Measurements from ENCODE around the gene PLLP. TPM values are rescaled to one million over a fixed set of nuclear protein-coding genes. Genes with fewer than 3 reads are reported as not detected.

PLLP gene
- total and polyA plus RNA-seq, 9 of the 15 experiments (the other 6 are each of a cell fraction or from before 2014, with no cell fraction given): 0.09 to 0.96 (median 0.27) TPM

DNA sequence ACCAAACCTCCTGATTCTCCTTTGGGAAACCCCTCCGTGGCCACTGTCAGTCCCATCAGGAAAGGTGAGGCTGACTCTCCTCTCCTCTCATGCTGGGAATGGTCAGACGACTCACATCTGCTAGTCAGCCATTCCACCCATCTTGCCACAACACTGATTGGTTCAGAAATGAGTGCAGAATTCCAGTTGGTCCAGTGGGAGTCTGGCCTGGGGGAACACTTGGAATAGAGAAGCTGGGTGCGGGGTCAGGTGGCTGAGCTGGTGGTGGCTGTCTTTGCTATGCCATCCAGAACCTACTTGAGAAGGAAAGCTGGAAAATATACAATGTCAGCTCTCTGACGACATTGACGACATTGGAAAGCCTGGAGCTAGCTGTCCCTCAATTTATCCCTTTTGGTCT is 23.6 kb upstream of the PLLP start:
- ATAC-seq (no peak), FAIRE-seq (no peak), DNase-seq (ENCODE audit: extremely low read depth in 1 of 4, low spot score in 3 of 4) (no peak)
- no peaks in the 10 kb centered on the region for H3K9me3 ChIP-seq (replicated peaks; ENCODE audit: control insufficient read depth, insufficient read depth, low read depth, low read length)
- no peak overlapping the region for H3K9ac ChIP-seq (ENCODE audit: insufficient read depth in 1 of 2, low read depth in 2 of 2, low read length in 2 of 2)
- H3K27me3 ChIP-seq (ENCODE audit: control insufficient read depth in 2 of 2, insufficient read depth in 2 of 2, low read length in 2 of 2): peaks cover 2 to 34% of the 10 kb centered on the region in 2 experiments; a peak in 4 of 5 replicates
- no peak overlapping the region for H3K4me2 ChIP-seq (ENCODE audit: insufficient read depth, low read length)
- in situ Hi-C loops (cut with MboI) (no loop called here), intact Hi-C loops (cut with micrococcal nuclease) (no loop called here)
- H3K79me2 ChIP-seq (ENCODE audit: control insufficient read depth, insufficient read depth, low read length): no peaks in the 10 kb centered on the region
- POLR2A ChIA-PET: interaction anchor here (0.7 kb wide), 1 partner anchor 303 kb away, joined by 3 read pairs; no protein-coding TSS in a partner anchor
- H3K36me3 ChIP-seq (ENCODE audit: control insufficient read depth, insufficient read depth, low read length): no peaks in the 10 kb centered on the region
- H4K20me1 ChIP-seq (replicated peaks; ENCODE audit: control insufficient read depth, insufficient read depth, low read length): no peaks in the 10 kb centered on the region
- WGBS (ENCODE audit: insufficient coverage, low coverage, missing lambda C conversion rate): 0% methylated on average over 5 of the region's 5 CpGs
- no peak overlapping the region for H3K4me3 ChIP-seq
- no peak overlapping the region for H2AFZ ChIP-seq (ENCODE audit: low read depth, low read length)
- H3K27ac ChIP-seq (ENCODE audit: extremely low read depth, low read depth, low read length): no peak overlapping the region
- BruUV-seq (replicated peaks): no TSS peak
- peaks cover 0 to 3% of the 10 kb centered on the region in 2 experiments; a peak in 3 of 5 replicates for H3K4me1 ChIP-seq (replicated peaks in 1 of 2; ENCODE audit: control insufficient read depth in 2 of 2, insufficient read depth in 2 of 2, low read length in 2 of 2)
- TF ChIP-seq, protein P1, sequence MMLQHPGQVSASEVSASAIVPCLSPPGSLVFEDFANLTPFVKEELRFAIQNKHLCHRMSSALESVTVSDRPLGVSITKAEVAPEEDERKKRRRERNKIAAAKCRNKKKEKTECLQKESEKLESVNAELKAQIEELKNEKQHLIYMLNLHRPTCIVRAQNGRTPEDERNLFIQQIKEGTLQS (IDR thresholded peaks at IDR 0.05): no peak
- TF ChIP-seq, protein P1 (CRISPR knock-in tag; conservative IDR thresholded peaks at IDR 0.05): no peak
- no peak for TF ChIP-seq JUND (IDR thresholded peaks at IDR 0.05; ENCODE audit: borderline replicate concordance, low read depth, low read length)
- no peak for TF ChIP-seq JUND (tag; IDR thresholded peaks at IDR 0.05; ENCODE audit: borderline replicate concordance, low read depth, low read length)
- CTCF ChIA-PET (ENCODE audit: low intra/inter-chr PET ratio): no interaction called here
- no peaks in the 10 kb centered on the region for H3K9me1 ChIP-seq (ENCODE audit: control insufficient read depth, insufficient read depth, low read length)

DNA sequence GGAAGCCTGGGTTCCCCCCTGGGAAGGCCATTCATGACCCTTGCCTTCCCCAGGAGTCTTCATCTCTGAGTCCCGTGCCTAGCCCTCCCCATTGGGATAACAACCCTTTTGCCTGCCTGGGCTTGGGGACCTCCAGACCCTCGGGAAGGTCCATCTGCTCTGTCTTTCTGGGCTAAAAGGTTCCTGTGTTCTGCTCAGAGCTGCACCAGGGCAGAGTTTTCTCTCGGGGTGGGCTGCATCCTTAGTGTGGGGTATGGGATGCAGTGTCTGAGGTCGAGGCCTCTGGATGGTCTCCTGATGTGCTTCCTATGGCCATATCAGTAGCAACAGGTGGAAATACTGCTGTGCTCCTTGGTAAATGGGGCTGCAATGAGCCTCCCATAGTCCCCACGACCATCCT is 22.9 kb upstream of the PLLP start:
- POLR2A ChIA-PET: interaction anchor here (0.7 kb wide), 1 partner anchor 19 kb away, joined by 3 read pairs; no protein-coding TSS in a partner anchor
- intact Hi-C loops (cut with micrococcal nuclease): no loop called here
- no peak overlapping the region for H3K4me3 ChIP-seq
- DNase-seq (ENCODE audit: extremely low read depth in 1 of 4, low spot score in 3 of 4) (peak in 1 of 4 experiments; percentile 3), ATAC-seq (no peak), FAIRE-seq (no peak)
- H3K27me3 ChIP-seq (ENCODE audit: control insufficient read depth in 2 of 2, insufficient read depth in 2 of 2, low read length in 2 of 2): peaks cover 2 to 32% of the 10 kb centered on the region in 2 experiments; a peak in 4 of 5 replicates
- WGBS (ENCODE audit: insufficient coverage, low coverage, missing lambda C conversion rate): 0% methylated on average over 5 of the region's 5 CpGs
- H4K20me1 ChIP-seq (replicated peaks; ENCODE audit: control insufficient read depth, insufficient read depth, low read length): no peaks in the 10 kb centered on the region
- peaks cover 0 to 3% of the 10 kb centered on the region in 2 experiments; a peak in 3 of 5 replicates for H3K4me1 ChIP-seq (replicated peaks in 1 of 2; ENCODE audit: control insufficient read depth in 2 of 2, insufficient read depth in 2 of 2, low read length in 2 of 2)
- H2AFZ ChIP-seq (ENCODE audit: low read depth, low read length): no peak overlapping the region
- BruUV-seq (replicated peaks): no TSS peak
- H3K4me2 ChIP-seq (ENCODE audit: insufficient read depth, low read length): no peak overlapping the region
- in situ Hi-C loops (cut with MboI): no loop called here
- H3K27ac ChIP-seq (ENCODE audit: extremely low read depth, low read depth, low read length): no peak overlapping the region
- H3K9me1 ChIP-seq (ENCODE audit: control insufficient read depth, insufficient read depth, low read length): no peaks in the 10 kb centered on the region
- no peaks in the 10 kb centered on the region for H3K79me2 ChIP-seq (ENCODE audit: control insufficient read depth, insufficient read depth, low read length)
- no peak overlapping the region for H3K9ac ChIP-seq (ENCODE audit: insufficient read depth in 1 of 2, low read depth in 2 of 2, low read length in 2 of 2)
- H3K9me3 ChIP-seq (replicated peaks; ENCODE audit: control insufficient read depth, insufficient read depth, low read depth, low read length): no peaks in the 10 kb centered on the region
- H3K36me3 ChIP-seq (ENCODE audit: control insufficient read depth, insufficient read depth, low read length): no peaks in the 10 kb centered on the region
- CTCF ChIA-PET (ENCODE audit: low intra/inter-chr PET ratio): interaction anchor here (0.5 kb wide), 1 partner anchor 181 kb away, joined by 4 read pairs; no protein-coding TSS in a partner anchor
- TF ChIP-seq MXI1 (IDR thresholded peaks at IDR 0.05; ENCODE audit: low read depth, low read length): no peak
- no peak for TF ChIP-seq ZFX (CRISPR knock-in tag; IDR thresholded peaks at IDR 0.05)
- no peak for TF ChIP-seq ZNF551 (CRISPR knock-in tag; IDR thresholded peaks at IDR 0.05)
- TF ChIP-seq ARID3A (IDR thresholded peaks at IDR 0.05; ENCODE audit: borderline replicate concordance, low read depth, low read length): no peak
- TF ChIP-seq, protein P2, sequence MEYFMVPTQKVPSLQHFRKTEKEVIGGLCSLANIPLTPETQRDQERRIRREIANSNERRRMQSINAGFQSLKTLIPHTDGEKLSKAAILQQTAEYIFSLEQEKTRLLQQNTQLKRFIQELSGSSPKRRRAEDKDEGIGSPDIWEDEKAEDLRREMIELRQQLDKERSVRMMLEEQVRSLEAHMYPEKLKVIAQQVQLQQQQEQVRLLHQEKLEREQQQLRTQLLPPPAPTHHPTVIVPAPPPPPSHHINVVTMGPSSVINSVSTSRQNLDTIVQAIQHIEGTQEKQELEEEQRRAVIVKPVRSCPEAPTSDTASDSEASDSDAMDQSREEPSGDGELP (CRISPR knock-in tag; IDR thresholded peaks at IDR 0.05; ENCODE audit: borderline replicate concordance): no peak
- TF ChIP-seq ZNF124 (CRISPR knock-in tag; IDR thresholded peaks at IDR 0.05): no peak

All from K562 (cell line).